ENCODE results near the gene TIMM22.
"Not testable (repeated sequence)": the region's sequence is repeated elsewhere in the genome, so short reads cannot be mapped to it uniquely, and the experiment has no call there.

Gene TIMM22

GRCh38 chr17:973053-973452, 23.9 kb upstream of the TIMM22 start:
- no peak for DNase-seq

GRCh38 chr17:974778-975177, 22.2 kb upstream of the TIMM22 start:
- DNase-seq, result not testable (repeated sequence)

DNA sequence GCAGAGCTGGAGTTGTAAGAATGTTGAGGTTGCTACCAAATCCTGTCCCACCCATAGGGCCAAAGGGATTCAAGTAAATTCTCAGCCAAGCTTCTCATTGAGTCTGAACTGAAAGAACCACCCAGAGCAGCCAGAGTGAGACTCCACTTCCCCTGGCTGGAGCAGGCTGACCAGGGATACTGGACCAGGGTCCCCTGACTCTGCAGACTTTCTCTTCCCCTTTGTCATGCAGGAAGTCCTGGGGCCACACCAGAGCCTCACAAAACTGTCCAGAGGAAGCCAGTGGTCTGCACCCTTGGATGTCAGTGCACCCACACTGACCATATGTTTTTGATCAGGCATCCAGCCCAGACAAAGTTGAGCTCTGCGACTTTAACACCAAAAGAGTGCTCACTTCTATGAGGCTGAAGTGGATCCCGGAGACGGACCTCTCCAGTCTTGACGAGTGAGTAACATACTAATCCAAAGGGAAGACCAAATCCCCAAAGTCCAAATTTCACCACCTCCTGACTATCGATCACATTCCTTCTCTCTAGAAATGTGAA, 21.5 kb upstream of the TIMM22 start:
- no peak for DNase-seq

DNA sequence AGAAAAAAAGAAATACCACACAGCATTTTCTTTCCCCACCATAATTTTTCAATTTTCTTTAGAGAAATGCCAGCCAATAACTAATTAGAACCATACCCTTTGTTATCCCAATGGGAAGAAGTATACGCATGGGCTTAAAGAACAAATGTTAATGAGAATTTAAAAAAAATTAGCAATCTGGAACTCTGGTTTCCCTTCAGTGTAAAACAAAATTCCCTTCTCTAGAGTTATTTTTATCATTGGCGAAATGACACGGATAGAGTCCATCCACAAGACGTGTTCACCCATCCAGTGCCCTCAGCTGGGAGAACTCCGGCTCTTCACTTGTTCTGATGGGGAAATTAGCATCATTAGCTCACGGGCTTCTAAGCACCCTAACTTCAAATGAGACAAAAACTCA, 20.6 kb upstream of the TIMM22 start:
- no peak for DNase-seq

DNA sequence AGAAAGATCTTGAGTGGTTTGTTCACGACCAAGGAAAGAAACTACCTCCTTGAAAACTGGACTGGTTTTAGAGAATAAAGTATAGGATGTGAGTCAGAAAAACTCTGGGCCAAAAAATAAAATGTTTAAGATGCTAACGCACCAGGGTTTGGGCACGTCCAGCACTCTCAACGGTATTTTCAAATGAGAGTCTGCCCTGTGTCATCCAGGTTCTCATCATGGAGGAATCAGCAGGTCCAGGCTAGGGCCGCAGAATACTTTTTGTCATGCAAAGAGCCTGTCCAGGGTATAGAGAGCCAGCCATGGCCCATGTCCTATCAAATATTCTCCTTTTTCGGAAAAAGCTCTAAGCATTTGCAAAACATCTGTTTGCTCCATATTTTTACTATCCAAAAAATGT, 19.8 kb upstream of the TIMM22 start:
- no peak for DNase-seq

DNA sequence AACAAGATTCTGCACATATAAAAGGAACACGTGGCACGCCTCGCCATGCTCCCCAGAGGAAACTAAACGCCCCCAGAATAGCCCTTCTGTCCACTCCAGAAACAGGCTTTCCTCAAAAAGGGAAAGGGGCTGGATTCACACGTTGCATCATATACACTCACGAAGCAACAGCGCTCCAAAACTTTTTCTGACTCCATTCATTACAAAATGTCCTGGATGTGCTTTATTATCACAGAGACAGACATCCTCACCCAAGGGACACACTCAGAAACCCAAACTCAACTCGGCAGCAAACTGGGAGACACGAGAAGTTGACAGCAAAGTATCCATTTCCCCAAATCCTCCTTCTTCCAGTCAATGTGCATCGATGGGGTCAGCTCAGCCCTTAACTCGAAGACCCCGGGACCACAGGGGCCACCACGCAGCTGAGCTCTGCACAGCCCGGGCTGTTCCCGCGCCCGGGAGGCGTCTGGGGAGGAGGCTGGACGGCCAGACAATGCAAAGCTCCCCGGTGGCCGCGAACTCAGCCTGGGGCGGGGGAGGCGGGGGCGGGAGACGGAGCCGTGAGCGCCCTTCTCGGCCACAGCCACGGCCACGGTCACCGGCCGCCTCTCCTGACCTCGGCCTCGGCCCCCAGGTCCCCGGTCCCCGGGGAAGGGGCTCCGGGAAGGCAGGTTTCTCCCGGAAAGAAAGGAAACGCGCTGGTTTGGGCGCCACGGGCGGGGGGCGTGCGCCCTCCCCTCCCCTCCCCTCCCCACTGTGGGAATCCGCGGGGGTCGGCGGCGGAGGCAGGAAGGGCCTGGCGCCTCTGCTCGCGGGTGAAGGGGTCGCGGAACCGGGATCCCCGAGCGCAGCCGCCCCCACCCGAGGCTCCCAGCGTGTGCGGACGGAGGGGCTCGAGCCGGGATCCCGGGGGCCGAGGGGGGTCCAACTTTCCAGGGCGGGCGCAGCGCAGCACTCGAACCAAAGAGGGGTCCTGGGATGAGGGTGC, 18.5 kb upstream of the TIMM22 start:
- DNase-seq, result no peak

DNA sequence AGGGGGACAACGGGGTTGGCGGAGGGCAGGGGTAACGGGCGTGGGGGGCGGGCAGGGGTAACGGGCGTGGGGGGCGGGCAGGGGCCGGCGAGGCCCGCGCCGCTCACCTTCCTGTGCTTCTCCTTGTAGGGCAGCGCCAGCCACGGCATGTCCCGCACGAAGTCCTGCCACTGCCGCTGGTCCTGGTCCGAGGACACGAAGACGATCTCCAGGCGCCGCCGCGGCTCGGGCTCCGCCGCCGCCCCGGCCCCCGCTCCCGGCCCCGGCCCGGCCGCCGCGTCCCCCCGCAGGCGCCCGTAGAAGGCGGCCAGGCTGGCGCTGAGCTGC, 17.8 kb upstream of the TIMM22 start:
- no peak for DNase-seq

DNA sequence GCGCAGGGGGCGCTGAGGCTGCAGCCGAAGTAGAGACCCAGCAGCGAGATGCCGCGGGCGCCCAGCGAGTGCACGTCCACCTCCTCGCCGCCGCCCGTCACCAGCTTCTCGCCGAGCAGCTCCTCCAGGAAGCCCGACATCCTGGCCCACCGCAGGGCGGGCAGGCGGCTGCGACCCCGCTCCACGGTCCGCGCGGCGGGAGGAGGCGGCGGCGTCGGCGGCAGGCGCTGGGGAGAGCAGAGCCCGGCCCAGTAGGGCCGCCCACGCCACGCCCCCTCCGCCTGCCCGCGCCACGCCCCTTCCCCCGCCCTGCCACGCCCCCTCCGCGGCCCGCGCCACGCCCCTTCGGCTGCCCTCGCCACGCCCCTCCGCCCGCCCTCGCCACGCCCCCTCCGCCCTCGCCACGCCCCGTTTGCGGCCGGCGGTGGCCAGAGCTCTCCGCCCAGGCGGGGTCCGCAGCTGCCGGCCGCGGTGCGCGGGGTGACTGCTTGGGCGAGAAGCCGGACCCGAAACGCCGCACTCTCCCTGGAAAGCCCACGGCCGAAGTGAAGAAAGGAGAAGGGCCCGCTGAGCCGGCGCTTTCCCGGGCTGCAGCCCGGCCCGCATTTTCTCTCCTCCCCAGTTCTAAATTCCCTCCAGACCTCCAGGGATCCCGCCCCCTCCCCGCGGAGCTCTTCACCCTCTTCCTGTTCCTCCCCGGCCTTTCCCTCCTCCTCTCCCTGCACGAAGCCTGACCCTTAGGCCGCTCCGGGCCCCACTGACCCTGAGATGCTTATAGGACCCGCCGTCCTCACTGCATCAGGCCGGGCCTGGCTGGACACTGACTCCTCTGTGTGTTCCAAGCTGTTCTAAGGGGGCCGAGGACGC, 17.2 kb upstream of the TIMM22 start, which contains the start of gene NXN:
NXN (minus strand) TSS at position 238 of the 867 bp plus-strand sequence.
- peak; percentile 42 for DNase-seq

DNA sequence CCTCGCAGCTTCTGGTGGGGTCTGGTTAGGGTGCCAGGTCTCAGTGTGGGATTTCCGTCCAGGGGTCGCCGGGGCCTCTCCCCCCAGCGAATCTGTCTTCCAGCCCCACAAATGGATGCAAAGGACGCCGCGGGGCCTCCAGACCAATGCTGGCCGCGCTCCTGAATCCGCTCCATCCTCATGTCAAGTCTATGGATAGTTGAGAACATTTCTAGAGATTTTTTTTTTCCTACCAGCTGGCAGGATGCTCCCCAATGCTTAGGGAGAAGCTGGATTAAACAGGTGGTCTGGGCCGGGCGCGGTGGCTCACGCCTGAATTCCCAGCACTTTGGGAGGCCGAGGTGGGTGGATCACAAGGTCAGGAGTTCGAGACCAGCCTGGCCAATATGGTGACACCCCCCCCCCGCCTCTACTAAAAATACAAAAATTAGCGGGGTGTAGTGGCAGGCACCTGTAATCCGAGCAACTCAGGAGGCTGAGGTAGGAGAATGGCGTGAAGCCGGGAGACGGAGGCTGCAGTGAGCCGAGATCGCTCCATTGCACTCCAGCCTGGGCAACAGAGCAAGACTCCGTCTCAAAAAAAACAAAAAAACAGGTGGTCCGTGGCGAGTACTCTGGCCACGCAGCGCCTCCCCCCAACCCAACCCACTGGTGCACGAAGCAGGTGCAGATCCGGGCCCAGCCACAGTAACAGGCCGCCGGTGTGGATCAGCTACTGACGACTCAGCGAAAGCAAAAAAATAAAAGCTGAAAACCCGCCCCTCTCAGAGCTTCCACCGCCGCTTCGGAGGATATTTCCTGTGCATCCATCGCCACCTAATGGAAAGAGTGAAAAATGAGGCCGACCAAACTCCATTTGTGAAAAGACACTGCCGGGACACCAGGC, 16.3 kb upstream of the TIMM22 start:
- peak; percentile 93 for DNase-seq

DNA sequence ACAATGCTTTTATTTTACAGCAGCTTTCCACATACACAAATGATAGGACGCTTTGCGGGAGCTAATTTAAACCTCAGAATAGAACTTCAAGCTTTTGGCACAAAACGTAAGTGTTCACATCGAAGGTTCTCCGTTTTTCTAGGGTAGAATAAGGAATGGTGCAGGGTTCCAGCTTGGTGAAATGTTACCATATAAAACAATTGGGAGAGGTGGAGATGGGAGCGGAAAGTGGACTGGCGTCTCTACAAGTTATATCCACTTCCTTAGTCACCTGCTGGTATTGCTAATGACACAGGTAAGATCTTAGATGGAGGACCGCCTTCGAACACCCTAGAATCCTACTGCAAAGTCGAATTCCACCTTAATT, 15.7 kb upstream of the TIMM22 start:
- no peak for DNase-seq

GRCh38 chr17:983921-984320, 13.0 kb upstream of the TIMM22 start:
- DNase-seq, result peak; percentile 84

DNA sequence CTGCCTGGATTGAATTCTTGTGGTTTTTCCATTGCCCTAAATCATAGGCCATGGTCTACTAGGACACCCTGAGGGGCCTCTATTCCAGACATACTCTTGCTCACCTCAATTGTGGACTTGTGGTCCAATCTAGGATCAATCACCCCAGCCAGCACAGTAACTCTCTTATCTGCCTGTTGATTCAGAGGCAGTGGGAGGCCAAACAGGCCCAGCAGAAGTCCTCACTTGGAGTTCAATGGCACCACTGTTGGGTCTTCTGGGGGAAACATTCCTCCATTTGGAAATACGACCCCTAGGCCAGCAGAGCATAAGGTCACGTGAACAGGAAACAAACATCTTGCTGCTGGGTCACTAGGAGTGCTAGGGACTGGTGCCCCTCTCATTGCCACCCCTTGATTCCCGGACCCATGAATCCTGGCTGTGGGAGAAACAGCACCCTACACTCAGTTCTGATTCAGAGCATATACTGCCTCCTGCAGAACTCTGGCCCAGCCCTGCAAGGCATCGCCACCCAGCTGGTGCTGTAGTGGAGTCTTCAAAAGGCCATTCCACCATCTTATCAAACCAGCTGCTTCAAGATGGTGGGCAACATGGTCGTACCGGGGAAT, 10.5 kb upstream of the TIMM22 start:
- DNase-seq, result no peak

- DNase-seq, result no peak
Observed at GRCh38 chr17:987931-988330, 9.0 kb upstream of the TIMM22 start.

DNA sequence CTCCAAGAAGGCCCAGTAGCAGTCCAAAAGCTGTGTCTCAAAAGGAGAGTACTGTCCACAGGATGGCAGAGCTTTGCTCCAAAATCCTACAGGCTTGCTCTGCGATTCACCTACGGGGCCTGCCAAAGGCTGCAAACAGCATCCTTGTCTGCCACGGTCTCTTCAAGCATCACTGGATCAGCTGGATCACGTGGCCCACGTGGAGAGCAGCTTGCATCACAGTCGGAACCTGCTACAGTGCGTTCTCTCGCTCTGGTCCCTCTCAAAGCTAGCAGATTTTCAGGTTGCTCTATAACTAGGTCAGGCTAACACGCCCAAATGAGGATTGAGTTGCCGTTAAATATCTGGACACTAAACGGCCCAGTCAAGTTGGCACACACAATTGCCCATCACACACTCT, 8.4 kb upstream of the TIMM22 start:
- DNase-seq, result no peak

GRCh38 chr17:992933-993332, 4.0 kb upstream of the TIMM22 start:
- DNase-seq, result no peak

DNA sequence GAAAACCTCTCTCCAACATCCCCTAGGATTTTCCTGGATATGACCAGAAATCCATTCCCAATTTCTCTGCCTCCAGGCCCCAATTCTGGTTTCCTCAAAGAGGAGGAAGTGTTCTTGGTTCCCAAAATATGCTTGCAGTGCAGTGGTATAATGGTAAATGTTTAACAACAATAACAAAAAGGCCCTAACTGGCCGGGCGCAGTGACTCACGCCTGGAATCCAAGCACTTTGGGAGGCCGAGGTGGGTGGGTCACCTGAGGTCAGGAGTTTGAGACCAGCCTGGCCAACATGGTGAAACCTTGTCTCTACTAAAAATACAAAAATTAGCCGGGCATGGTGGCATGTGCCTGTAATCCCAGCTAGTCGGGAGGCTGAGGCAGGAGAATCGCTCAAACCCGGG, 1.6 kb upstream of the TIMM22 start:
- not testable (repeated sequence) for DNase-seq

DNA sequence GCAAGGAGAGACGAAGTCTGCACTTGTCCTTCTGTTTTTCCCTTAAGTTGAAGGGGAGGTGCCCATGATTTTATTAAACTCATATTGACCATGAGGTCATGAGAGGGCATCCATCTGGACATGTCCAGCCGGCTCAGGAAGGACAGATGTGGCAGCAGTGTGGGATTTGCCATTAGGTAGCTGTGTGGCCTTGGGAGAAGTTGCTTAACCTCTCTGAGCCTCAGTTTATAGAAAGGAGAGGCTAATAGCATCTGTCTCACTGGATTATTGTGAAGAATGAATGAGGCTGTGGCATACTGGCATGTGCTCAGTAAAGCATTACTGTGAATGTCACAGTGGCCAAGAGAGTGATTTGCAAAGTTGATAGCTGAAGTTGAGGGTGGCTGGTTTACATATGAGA, 1.2 kb downstream of the TIMM22 start:
- no peak for DNase-seq

DNA sequence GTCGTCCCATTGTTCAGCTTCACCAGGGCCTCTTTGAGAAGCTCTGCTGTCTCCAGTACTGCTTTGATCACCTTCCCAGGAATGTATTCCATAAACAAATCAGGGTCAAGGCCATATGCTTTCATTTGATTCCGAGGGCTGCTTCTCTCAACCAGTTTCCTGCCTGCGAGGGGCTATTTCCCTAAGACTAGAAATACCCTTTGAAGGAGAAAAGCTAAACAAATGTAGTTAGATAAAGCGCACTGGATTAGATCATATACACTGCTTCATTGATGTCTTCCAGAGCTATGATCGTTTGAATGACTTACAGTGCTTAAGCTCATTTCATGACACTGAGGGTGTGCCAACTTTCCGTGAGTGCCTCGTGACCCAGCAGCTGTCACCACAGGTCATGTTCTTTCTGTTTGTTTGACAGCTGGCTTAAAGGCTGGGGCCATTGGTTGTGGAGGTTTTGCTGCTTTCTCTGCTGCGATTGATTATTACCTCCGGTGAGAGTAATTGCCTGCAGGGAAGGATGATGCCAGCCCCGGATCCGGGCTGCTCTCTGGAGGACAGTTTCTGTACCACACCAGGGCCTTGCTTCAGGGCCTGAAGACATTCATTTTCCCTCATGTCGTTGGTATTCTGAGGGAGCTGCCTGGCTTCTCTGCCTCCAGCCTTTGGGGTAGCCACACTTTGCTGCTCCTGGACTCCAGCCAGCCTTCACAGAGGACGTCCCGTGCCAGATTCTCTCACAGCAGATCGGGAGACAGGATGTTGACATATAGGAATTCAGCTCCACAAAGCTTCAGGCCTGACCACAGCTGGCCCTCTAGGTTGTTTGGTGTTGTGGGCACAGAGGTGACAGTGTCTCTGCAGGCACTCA, 3.9 kb downstream of the TIMM22 start:
- DNase-seq, result peak; percentile 89

DNA sequence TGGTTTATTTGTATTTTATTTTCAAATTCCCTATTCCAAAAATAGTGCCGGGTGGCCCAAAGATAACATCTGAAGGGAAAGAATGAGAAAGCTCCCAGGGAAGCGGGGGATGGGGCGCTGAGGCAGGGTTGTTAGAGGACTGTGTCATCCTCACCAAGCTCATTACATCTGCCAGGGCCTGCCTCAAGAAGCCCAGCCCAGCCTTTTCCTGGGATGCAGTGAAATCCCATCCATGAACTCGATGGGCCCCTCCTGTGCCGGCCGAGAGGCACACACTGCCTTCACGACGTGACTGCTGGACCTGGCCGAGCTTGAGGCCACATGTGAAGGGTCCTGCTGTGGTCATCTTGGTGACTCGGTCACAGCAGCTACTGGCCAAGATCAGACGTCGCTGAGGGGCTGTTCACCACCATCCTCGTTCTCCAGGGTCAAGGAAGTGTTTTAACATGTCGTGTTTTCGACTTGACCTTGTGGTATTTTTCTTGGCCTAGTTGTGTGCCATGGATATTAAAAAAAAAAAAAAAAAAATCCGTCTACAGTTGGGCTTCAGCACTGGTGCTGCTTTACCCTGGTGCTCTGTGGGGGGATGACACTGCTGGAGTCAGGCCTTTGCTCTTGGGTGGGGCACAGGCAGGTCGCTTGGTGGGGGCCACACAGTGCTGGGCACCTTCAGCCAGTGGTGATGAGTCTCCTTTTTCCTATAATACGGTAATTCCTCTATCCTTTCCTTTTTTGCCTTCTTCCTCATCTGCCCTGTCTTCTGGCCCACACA, 4.9 kb downstream of the TIMM22 start:
- no peak for DNase-seq

DNA sequence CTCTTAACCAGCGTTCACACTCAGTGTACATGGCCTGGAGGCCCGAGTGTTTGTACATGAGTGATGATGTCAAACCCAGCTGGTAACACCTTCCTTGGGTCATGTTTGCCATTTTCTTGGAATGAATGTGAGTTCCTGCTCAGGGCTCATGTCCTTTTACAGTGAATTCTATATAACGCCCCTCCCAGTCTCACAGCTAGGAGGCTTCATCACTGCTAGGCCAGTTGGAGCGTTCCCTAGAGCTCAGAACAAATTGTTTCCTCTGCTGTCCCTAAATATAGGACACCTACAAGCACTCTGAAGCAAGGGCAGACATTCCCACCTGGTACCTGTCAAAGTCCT, 5.5 kb downstream of the TIMM22 start:
- DNase-seq, result no peak

All from NCI-H1694 (cell line).